ENCODE measurements around the gene NOM1. TPM values are rescaled to one million over a fixed set of nuclear protein-coding genes. Genes with fewer than 3 reads are reported as not detected.

The NOM1 gene
- polyA plus RNA-seq, 1 of the 3 experiments (the other 2 are of a cell fraction): 18.1 TPM

DNA sequence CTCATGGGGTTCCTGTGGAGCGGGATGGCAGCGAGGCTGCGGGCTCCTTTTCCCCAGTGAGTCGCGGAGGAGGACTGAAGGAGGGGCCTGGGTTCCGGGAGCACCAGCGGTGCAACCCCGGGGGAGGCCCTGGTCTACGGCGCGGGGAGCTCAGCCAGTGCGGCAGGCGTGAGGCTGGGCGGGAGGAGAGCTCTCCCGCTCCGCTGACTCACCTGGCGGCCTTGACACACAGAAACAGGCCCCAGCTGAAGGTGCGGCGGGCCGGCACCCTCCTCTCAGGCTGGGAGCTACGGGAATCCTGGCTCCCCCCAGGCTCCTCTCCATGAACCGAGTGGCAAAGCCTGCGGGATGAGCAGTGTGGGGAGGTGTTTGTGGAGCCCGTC is 6.8 kb upstream of the NOM1 start:
- no peak for TF ChIP-seq GABPA (IDR thresholded peaks at IDR 0.05; ENCODE audit: low read depth)
- Histone ChIP-seq H3K36me3 (replicated peaks in 1 of 2; ENCODE audit: control insufficient read depth in 1 of 2, insufficient read depth in 2 of 2, low read length in 1 of 2) (no peaks in the 10 kb centered on the region), H3K27ac (ENCODE audit: low read depth in 2 of 2, low read length in 1 of 2) (no peak overlapping the region), H3K79me2 (ENCODE audit: insufficient read depth) (no peaks in the 10 kb centered on the region), H3K9ac (no peak overlapping the region), H2AFZ (ENCODE audit: low read depth) (no peak overlapping the region), H3K4me1 (ENCODE audit: control insufficient read depth in 1 of 2, insufficient read depth in 2 of 2, low read depth in 1 of 2, low read length in 1 of 2) (no peaks in the 10 kb centered on the region), H3K27me3 (ENCODE audit: insufficient read depth) (0 out of 2 replicates have a peak, but pooled peaks cover 7% of the 10 kb centered on the region), H4K20me1 (ENCODE audit: insufficient read depth) (no peaks in the 10 kb centered on the region), H3K9me3 (no peaks in the 10 kb centered on the region), H3K4me3 (ENCODE audit: low read depth in 2 of 2, low read length in 1 of 2) (no peak overlapping the region), H3K4me2 (no peak overlapping the region), H3F3A (replicated peaks; ENCODE audit: insufficient read depth) (no peaks in the 10 kb centered on the region), H3K9me2 (no peaks in the 10 kb centered on the region)
- CTCF ChIA-PET: interaction anchor here (0.9 to 2.1 kb wide), 4 partner anchors 13 to 331 kb away, joined by 3 to 6 read pairs (median 4); no protein-coding TSS in a partner anchor
- 83% methylated on average over 19 of the region's 24 CpGs for WGBS (ENCODE audit: low lambda C conversion rate)
- DNase-seq: no peak
- POLR2A ChIA-PET: no interaction called here

DNA sequence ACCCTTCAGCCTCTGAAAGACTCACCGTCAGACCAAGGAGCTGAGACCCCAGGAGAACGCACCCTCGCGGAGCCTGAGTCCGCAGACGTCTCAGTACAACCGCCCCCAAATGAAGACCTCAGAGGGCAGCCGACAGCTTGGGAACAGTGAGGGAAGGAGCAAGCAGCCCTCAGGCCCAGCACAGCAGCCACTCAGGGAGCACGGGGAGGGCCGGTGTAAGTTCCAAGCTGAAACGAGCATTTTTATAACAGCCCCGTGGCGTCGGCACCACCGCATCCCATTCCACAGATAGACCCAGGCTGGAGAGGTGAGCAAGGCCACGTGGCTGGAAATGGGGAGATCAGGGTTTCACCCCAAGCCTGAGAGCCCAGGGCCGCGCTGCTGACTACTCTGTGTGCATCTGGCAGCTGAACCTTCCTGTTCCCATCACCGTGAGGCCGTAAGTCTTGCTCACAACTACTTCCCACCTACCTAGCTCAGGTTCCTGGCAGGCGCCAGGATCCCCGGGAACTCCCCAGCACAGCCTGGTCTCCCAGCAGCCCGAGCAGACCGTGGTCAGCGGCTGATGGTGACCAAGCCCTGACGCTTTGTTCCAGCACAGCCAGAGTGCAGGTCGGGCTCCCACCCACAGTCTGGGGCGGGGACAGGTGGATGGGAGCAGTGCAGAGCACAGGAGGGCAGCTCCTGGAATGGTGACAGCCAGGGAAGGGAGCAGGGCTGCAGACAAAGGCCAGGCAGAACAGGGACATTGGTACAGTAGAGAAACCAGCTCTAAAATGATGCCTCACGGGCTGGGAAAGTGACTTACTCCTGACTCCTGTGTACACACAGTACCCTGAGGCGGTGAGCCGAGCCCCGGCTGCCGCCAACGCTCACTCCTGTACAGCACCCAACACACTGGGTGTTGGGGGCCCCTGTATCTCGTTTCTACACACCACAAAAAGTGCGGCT is 6.1 kb upstream of the NOM1 start:
- no peak for TF ChIP-seq MEF2A (IDR thresholded peaks at IDR 0.05; ENCODE audit: borderline replicate concordance, low read depth)
- TF ChIP-seq RAD21 (IDR thresholded peaks at IDR 0.05; ENCODE audit: low read length): no peak
- TF ChIP-seq TEAD4 (IDR thresholded peaks at IDR 0.05; ENCODE audit: borderline replicate concordance, insufficient read depth): no peak
- TF ChIP-seq, protein P1, sequence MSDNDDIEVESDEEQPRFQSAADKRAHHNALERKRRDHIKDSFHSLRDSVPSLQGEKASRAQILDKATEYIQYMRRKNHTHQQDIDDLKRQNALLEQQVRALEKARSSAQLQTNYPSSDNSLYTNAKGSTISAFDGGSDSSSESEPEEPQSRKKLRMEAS (IDR thresholded peaks at IDR 0.05; ENCODE audit: low read depth): no peak
- no peak for TF ChIP-seq EP300 (IDR thresholded peaks at IDR 0.05; ENCODE audit: borderline replicate concordance in 1 of 2, low read depth in 1 of 2, low read length in 1 of 2)
- TF ChIP-seq FOXJ3 (CRISPR knock-in tag; IDR thresholded peaks at IDR 0.05): no peak
- TF ChIP-seq EZH2phosphoT487 (IDR thresholded peaks at IDR 0.05; ENCODE audit: borderline replicate concordance, low read depth): no peak
- TF ChIP-seq, protein P2, sequence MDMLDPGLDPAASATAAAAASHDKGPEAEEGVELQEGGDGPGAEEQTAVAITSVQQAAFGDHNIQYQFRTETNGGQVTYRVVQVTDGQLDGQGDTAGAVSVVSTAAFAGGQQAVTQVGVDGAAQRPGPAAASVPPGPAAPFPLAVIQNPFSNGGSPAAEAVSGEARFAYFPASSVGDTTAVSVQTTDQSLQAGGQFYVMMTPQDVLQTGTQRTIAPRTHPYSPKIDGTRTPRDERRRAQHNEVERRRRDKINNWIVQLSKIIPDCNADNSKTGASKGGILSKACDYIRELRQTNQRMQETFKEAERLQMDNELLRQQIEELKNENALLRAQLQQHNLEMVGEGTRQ (IDR thresholded peaks at IDR 0.05; ENCODE audit: borderline replicate concordance, low read depth, low read length): no peak
- TF ChIP-seq FOSL2 (IDR thresholded peaks at IDR 0.05; ENCODE audit: borderline replicate concordance, low read depth): no peak
- no peak for TF ChIP-seq RCOR1 (IDR thresholded peaks at IDR 0.05; ENCODE audit: low read length)
- no peak for TF ChIP-seq GATA2 (CRISPR knock-in tag; IDR thresholded peaks at IDR 0.05)
- TF ChIP-seq SIN3A (IDR thresholded peaks at IDR 0.05; ENCODE audit: borderline replicate concordance, low read depth, low read length): no peak
- TF ChIP-seq RXRA (IDR thresholded peaks at IDR 0.05; ENCODE audit: borderline replicate concordance, low read depth): no peak
- TF ChIP-seq GABPA (IDR thresholded peaks at IDR 0.05; ENCODE audit: low read depth): no peak
- Histone ChIP-seq H3K36me3 (replicated peaks in 1 of 2; ENCODE audit: control insufficient read depth in 1 of 2, insufficient read depth in 2 of 2, low read length in 1 of 2) (no peaks in the 10 kb centered on the region), H3K79me2 (ENCODE audit: insufficient read depth) (no peaks in the 10 kb centered on the region), H3K4me1 (ENCODE audit: control insufficient read depth in 1 of 2, insufficient read depth in 2 of 2, low read depth in 1 of 2, low read length in 1 of 2) (no peaks in the 10 kb centered on the region), H3K27me3 (ENCODE audit: insufficient read depth) (0 out of 2 replicates have a peak, but pooled peaks cover 7% of the 10 kb centered on the region), H3K9me2 (no peaks in the 10 kb centered on the region), H3K9ac (no peak overlapping the region), H3K4me2 (no peak overlapping the region), H3K27ac (ENCODE audit: low read depth in 2 of 2, low read length in 1 of 2) (no peak overlapping the region), H3F3A (replicated peaks; ENCODE audit: insufficient read depth) (no peaks in the 10 kb centered on the region), H3K4me3 (ENCODE audit: low read depth in 2 of 2, low read length in 1 of 2) (no peak overlapping the region), H3K9me3 (no peaks in the 10 kb centered on the region), H4K20me1 (ENCODE audit: insufficient read depth) (no peaks in the 10 kb centered on the region), H2AFZ (ENCODE audit: low read depth) (no peak overlapping the region)
- CTCF ChIA-PET: interaction anchor here (0.9 to 2.1 kb wide), 5 partner anchors 14 to 330 kb away, joined by 3 to 6 read pairs (median 3); no protein-coding TSS in a partner anchor
- no peak for DNase-seq
- 70% methylated on average over 35 of the region's 36 CpGs for WGBS (ENCODE audit: low lambda C conversion rate)
- POLR2A ChIA-PET: no interaction called here
